OCI-LY7 (cell line): Measurements from ENCODE around the gene CDC42BPA.

ENCODE experiments used
- CTCF ChIP-seq: fragments of 200-600 bp; sonication (generic); conservative IDR thresholded peaks from 2 replicates; pipeline ENCODE4 v1.5.1; 2014; ENCODE audit warnings: mild to moderate bottlenecking, antibody characterized with exemption, low read length, moderate library complexity, mixed read lengths
- EZH2phosphoT487 ChIP-seq: fragments of 200-600 bp; sonication (generic); IDR thresholded peaks from 2 replicates; pipeline ENCODE4 v1.6.1; 2018; ENCODE audit warnings: low read depth, borderline replicate concordance, mild to moderate bottlenecking, mixed run types, antibody characterized with exemption, low read length, moderate library complexity, mixed read lengths

- TF ChIP-seq CTCF (no peak), EZH2phosphoT487 (no peak)
Measured at GRCh38 chr1:227006226-227006796, 312.0 kb downstream of the CDC42BPA start.
